CD4-positive, alpha-beta T cell (primary cell): ENCODE measurements around the gene DVL1. TPM values are rescaled to one million over a fixed set of nuclear protein-coding genes. Genes with fewer than 3 reads are reported as not detected.

ENCODE experiments used
- ATAC-seq: fragments of 200-7000 bp; cut with Tn5 transposase; one replicate; pipeline ENCODE4 v1.10.0; 2022; ENCODE audit warnings: mild to moderate bottlenecking; ENCODE audit not compliant: poor library complexity
- CTCF ChIA-PET: fragments of 350-600 bp; sonication (Branson Sonifier 250); formaldehyde crosslinking; loops from one replicate; lab custom pipeline; 2021; ENCODE audit warnings: antibody characterized with exemption, inconsistent platforms; lab: Charles Lee
- POLR2A ChIA-PET: fragments of 350-600 bp; sonication (Branson Sonifier 250); formaldehyde crosslinking; loops from one replicate; lab custom pipeline; 2021; ENCODE audit warnings: antibody characterized with exemption, inconsistent platforms; lab: Charles Lee
- DNase-seq, 14 experiments: peaks; one replicate each; pipeline ENCODE4 v3.0.0-alpha.2; 2013 to 2020; ENCODE audit warnings: mixed read lengths in 2 of 14
- H3K27ac ChIP-seq, 2 donors: one replicate each; pipeline versions ENCODE4 v1.5.1 to v1.7.0; 2013; ENCODE audit warnings: low read length in 2 of 2, low read depth in 1 of 2, mild to moderate bottlenecking in 1 of 2
- H3K27me3 ChIP-seq, 2 experiments: 1 replicate in 1 of 2; 2 replicates in 1 of 2; pipeline versions ENCODE4 v1.6.1 to v1.7.0; 2013; ENCODE audit warnings: low read length in 2 of 2, control low read depth in 1 of 2, mild to moderate bottlenecking in 1 of 2, moderate library complexity in 1 of 2; ENCODE audit not compliant: insufficient read depth in 2 of 2, control insufficient read depth in 1 of 2
- H3K36me3 ChIP-seq: one replicate; pipeline ENCODE4 v1.6.1; 2013; ENCODE audit warnings: low read length, control low read depth; ENCODE audit not compliant: insufficient read depth
- H3K4me1 ChIP-seq: one replicate; pipeline ENCODE4 v1.6.1; 2013; ENCODE audit warnings: low read length, control low read depth; ENCODE audit not compliant: insufficient read depth
- H3K4me3 ChIP-seq: one replicate; pipeline ENCODE4 v1.5.1; 2013; ENCODE audit warnings: mild to moderate bottlenecking, low read length, moderate library complexity
- H3K9me3 ChIP-seq, 2 experiments: 1 replicate in 1 of 2; 2 replicates in 1 of 2; pipeline versions ENCODE4 v1.6.1 to v1.7.0; 2013; ENCODE audit warnings: low read length in 2 of 2, mild to moderate bottlenecking in 2 of 2, control low read depth in 1 of 2, moderate library complexity in 1 of 2; ENCODE audit not compliant: control insufficient read depth in 1 of 2, insufficient read depth in 1 of 2
- H3K27ac Mint-ChIP-seq: one replicate; pipeline ENCODE4 v1.8.0; 2020; ENCODE audit warnings: mixed read lengths
- H3K27me3 Mint-ChIP-seq: one replicate; pipeline ENCODE4 v1.8.0; 2021; ENCODE audit warnings: mixed read lengths
- H3K36me3 Mint-ChIP-seq: one replicate; pipeline ENCODE4 v1.8.0; 2021; ENCODE audit warnings: low read depth, mixed read lengths
- H3K4me1 Mint-ChIP-seq: one replicate; pipeline ENCODE4 v1.8.0; 2021; ENCODE audit warnings: low read depth, mixed read lengths
- H3K4me3 Mint-ChIP-seq: one replicate; pipeline ENCODE4 v1.8.0; 2020; ENCODE audit warnings: mild to moderate bottlenecking, mixed read lengths
- H3K9me3 Mint-ChIP-seq: one replicate; pipeline ENCODE4 v1.8.0; 2020; ENCODE audit warnings: mixed read lengths
- intact Hi-C, 2 experiments: fragments of 100-400 bp; cut with DNase I in 1 of 2; cut with micrococcal nuclease in 1 of 2; formaldehyde crosslinking; loops; one replicate each; pipeline versions ENCODE4 v1.15.1 to v1.9.0; 2023 to 2025; cut with DNase I, micrococcal nuclease
- total RNA-seq, 174 experiments: library from RNA in 2 of 174; stranded (reverse) in 2 of 174; gene quantifications; one replicate each; pipeline ENCODE4 v1.2.3 and lab custom pipeline; 2021 to 2026
- TF ChIP-seq, protein P1 (sequence below): fragments of 200-600 bp; IDR thresholded peaks from one replicate; pipeline ENCODE4 v1.8.0; 2022; ENCODE audit warnings: antibody characterized with exemption, mild to moderate bottlenecking

The DVL1 gene
- total RNA-seq, 2 experiments from 2014 or later = 44.9 to 45.5 TPM

DNA sequence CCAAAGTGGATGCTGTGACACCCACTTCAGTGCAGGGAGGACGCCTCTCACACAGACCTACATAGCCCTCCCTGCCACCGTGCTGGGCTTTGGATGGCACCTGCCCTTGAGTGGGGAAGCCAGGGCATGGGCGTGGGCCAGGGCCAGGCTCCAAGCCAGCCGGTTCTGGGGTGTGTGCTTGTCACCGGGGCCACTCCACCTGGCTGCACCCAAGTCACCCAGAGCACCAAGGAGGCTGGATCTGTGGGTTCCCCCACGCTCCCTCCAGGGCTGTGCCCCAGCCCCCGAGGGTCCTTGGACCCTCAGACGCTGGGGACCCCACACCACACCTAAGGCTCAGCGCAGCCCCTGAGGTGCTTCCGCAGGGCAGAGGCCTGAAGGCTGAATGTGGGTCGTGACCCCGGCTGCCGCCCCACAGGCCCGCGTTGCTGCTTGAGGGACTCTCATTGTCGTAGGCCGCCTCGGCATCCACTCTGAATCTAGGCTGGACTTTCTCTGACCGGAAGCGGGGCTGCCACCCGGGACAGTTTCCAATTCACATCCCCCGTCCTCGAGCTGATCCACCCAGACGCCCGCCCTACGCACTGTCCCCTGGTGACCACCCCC, 7.7 kb upstream of the DVL1 start:
- no peak for DNase-seq
- Histone ChIP-seq H3K9me3 (peaks cover 0 to 31% of the 10 kb centered on the region in 2 experiments), H3K27me3 (peaks cover 37 to 50% of the 10 kb centered on the region in 2 experiments), H3K36me3 (no peaks in the 10 kb centered on the region), H3K27ac (no peak overlapping the region), H3K4me1 (peaks cover 47% of the 10 kb centered on the region), H3K4me3 (no peak overlapping the region)
- Mint-ChIP-seq H3K27ac (no peak overlapping the region), H3K9me3 (no peaks in the 10 kb centered on the region), H3K36me3 (no peaks in the 10 kb centered on the region), H3K4me3 (no peak overlapping the region), H3K4me1 (peaks cover 32% of the 10 kb centered on the region), H3K27me3 (peaks cover 47% of the 10 kb centered on the region)
- ATAC-seq = no peak
- intact Hi-C loops = no loop called here
- ChIA-PET POLR2A (no interaction called here), CTCF (no interaction called here)
- TF ChIP-seq, protein P1, sequence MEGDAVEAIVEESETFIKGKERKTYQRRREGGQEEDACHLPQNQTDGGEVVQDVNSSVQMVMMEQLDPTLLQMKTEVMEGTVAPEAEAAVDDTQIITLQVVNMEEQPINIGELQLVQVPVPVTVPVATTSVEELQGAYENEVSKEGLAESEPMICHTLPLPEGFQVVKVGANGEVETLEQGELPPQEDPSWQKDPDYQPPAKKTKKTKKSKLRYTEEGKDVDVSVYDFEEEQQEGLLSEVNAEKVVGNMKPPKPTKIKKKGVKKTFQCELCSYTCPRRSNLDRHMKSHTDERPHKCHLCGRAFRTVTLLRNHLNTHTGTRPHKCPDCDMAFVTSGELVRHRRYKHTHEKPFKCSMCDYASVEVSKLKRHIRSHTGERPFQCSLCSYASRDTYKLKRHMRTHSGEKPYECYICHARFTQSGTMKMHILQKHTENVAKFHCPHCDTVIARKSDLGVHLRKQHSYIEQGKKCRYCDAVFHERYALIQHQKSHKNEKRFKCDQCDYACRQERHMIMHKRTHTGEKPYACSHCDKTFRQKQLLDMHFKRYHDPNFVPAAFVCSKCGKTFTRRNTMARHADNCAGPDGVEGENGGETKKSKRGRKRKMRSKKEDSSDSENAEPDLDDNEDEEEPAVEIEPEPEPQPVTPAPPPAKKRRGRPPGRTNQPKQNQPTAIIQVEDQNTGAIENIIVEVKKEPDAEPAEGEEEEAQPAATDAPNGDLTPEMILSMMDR = no peak

GRCh38 chr1:1356166-1356795, 7.1 kb upstream of the DVL1 start:
- ChIA-PET CTCF (no interaction called here), POLR2A (interaction anchor here (0.8 to 1.0 kb wide), 2 partner anchors 19 to 51 kb away, joined by 3 read pairs; no protein-coding TSS in a partner anchor)
- H3K4me1 Mint-ChIP-seq = peaks cover 32% of the 10 kb centered on the region
- H3K9me3 ChIP-seq = peaks cover 0 to 31% of the 10 kb centered on the region in 2 experiments
- no peaks in the 10 kb centered on the region for H3K36me3 ChIP-seq
- TF ChIP-seq, protein P1 = no peak
- DNase-seq = no peak
- intact Hi-C loops = no loop called here
- H3K4me3 ChIP-seq = no peak overlapping the region
- H3K27ac Mint-ChIP-seq = no peak overlapping the region
- H3K36me3 Mint-ChIP-seq = no peaks in the 10 kb centered on the region
- H3K27me3 ChIP-seq = peaks cover 37 to 50% of the 10 kb centered on the region in 2 experiments
- ATAC-seq = no peak
- H3K4me3 Mint-ChIP-seq = no peak overlapping the region
- peaks cover 54% of the 10 kb centered on the region for H3K4me1 ChIP-seq
- H3K27ac ChIP-seq = no peak overlapping the region
- H3K9me3 Mint-ChIP-seq = no peaks in the 10 kb centered on the region
- H3K27me3 Mint-ChIP-seq = peaks cover 47% of the 10 kb centered on the region

GRCh38 chr1:1355416-1355815, 6.2 kb upstream of the DVL1 start:
- H3K4me3 ChIP-seq = no peak overlapping the region
- H3K36me3 ChIP-seq = no peaks in the 10 kb centered on the region
- H3K27ac Mint-ChIP-seq = no peak overlapping the region
- peaks cover 0 to 31% of the 10 kb centered on the region in 2 experiments for H3K9me3 ChIP-seq
- peaks cover 54% of the 10 kb centered on the region for H3K4me1 ChIP-seq
- H3K4me3 Mint-ChIP-seq = no peak overlapping the region
- ATAC-seq = no peak
- intact Hi-C loops = loop anchor here in 1 of 2 experiments (2.0 kb wide), 1 partner anchor 15 kb away; no protein-coding TSS in a partner anchor
- no peaks in the 10 kb centered on the region for H3K36me3 Mint-ChIP-seq
- H3K27me3 Mint-ChIP-seq = peaks cover 41% of the 10 kb centered on the region
- TF ChIP-seq, protein P1 = no peak
- ChIA-PET POLR2A (interaction anchor here (0.8 to 2.3 kb wide), 3 partner anchors 16 to 50 kb away, joined by 3 to 12 read pairs (median 3); no protein-coding TSS in a partner anchor), CTCF (no interaction called here)
- DNase-seq = no peak
- no peaks in the 10 kb centered on the region for H3K9me3 Mint-ChIP-seq
- peaks cover 28% of the 10 kb centered on the region for H3K4me1 Mint-ChIP-seq
- H3K27ac ChIP-seq = no peak overlapping the region
- H3K27me3 ChIP-seq = peaks cover 37 to 50% of the 10 kb centered on the region in 2 experiments
